GM19438 (cell line): ENCODE results near the gene IL22.

Experiments used
- ATAC-seq: cut with Tn5 transposase; IDR thresholded peaks from one replicate; pipeline ENCODE4 v1.9.1; 2021; ENCODE audit warnings: low read depth; ENCODE audit not compliant: unreplicated experiment

IL22 gene

DNA sequence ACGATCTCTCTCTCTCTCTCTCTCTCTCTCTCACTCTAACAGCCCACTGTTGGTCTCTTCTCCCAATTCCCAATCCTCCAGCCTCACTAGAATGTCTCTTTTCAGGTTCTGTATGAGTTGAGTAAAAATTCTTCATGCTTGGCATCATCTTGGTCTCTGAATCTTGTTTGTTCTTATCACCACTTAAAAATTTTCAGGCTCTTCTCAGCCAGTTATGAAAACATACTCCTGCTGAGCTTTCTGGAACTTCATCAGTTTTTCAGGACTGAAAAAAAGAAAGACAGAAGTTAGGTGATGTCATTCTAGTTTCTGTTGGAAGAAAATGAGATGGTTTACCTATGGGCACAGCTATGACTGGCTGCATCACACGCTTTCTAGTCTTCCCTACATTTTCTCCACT, 11.5 kb upstream of the IL22 start:
- ATAC-seq = no peak

DNA sequence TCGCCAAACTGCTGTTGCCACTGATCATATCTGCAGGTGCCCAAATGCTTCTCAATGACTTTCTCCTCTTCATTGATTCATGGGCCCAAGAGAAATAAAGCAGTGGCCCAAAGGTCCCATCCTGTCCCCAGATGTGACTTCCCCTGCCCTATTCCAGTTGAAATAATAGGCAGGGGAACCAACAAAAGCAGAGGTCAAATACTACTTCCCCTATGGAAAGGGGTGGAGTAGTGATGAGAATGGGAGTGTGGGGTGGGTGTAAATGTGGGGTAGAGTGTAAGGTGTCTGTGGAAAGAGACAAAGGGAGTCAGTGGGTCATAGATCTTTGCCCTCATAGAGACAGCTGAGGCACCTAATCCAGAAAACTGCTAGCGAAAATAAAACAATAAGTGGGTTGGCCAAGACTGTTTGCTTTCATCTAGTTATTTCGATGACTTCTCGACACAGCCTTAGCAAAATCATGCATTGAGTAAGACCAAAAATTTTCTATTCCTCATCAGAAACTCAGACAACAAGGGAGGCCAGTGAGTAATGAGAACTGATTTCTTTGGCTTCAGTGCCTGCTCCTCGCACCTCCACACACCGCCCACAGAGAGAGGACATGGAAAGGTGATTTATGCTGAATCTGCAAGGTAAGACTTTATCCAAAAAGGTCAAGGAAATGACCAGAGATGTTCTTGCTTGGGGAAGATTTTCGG, 10.9 kb upstream of the IL22 start:
- no peak for ATAC-seq

DNA sequence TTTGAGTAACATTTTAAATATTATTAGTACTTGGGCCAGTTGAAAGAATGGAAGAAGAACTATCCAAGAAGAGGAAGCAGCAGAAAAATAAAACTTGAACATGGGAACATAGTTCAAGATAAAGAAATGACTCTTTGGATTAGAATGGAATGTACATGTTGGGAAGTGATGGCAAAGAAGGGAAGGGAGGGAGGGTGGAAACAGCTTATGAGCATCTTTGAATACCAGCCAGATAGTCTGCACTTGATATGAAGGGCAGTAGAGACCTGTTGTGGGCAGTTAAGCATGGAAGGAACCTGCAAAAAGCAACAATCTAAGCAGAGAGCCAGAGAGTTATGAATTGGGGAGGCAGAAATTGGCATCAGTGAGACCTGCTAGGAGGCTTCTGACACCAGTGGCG, 10.0 kb upstream of the IL22 start:
- no peak for ATAC-seq

DNA sequence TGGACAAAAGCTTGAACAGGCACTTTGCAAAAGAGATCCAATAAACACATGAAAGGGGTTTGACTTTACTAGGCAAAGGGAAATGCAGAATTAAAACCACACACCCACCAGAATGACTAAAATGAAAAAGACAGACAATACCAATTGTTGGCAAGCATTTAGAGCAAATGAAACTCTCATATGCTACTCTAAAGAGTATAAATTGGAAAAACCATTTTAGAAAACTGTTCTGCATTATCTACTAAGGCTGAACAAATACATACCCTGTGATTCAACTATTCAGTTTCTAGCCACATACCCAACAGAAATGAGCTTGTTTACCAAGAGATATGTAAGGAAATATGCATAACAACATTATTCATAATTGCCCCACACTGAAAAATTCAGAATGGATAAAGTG, 8.5 kb upstream of the IL22 start:
- no peak for ATAC-seq

DNA sequence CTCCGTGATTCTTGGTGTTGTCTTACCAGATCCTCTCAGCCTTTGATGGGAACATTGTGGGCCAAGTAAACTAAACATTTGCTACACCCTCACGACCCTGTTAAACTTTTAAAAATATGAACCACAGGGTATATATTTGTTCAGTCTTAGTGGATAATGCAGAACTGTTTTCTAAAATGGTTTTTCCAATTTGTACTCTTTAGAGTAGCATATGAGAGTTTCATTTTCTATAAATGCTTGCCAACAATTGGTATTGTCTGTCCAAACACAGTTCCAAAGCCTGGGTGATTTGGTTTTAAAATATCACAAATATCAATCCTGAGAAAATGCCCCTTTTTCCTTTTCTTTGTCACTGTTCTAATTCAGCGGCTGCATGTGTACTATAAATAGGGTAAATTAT, 6.7 kb upstream of the IL22 start:
- no peak for ATAC-seq

DNA sequence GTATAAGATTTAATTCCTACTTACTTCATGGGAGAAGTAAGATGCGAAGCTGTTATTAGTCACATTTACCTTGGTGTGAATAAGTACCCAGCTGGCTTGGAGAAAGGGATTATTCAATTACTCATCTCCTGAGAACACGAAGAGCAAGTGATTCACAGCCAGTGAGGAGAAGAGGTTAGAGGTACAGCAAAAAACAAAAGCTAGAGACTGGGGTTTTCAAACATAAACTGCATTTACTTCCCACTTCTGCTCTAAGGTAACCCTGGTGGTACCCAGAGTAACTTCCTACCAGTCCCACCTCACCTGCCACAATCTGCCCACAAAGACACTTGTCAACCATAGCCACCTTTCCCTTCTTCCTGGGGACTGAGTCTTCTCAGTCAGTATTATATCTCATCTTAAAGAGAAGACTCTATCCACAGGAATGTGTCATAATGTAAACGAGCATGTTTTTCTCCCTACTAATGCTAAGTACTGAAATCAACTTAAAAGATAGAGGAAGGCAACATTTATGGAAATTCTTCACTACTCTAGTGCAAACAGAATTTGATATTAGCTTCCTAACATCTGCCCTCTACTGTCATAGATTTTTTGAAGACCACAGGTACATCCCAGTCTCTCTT, 6.0 kb upstream of the IL22 start:
- ATAC-seq = no peak

DNA sequence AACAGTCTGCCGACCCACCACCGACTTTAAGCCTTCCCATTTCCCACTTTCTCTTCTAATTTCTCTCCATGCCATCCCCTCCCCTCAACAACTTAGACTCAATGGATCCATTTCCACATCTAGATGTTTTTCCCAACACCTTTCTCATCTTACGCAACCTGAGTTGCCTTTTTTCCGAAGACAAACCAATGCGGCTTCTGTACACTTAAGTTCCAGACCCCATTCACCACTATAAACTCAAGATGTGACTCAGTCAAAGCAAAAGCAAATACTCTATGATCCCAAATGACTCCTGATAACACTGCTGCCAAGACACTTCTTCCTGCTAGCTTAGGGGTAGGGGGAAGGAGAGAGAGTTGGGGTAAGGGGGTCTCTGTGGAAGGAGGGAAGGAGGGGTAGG, 1.3 kb downstream of the IL22 start:
- no peak for ATAC-seq

DNA sequence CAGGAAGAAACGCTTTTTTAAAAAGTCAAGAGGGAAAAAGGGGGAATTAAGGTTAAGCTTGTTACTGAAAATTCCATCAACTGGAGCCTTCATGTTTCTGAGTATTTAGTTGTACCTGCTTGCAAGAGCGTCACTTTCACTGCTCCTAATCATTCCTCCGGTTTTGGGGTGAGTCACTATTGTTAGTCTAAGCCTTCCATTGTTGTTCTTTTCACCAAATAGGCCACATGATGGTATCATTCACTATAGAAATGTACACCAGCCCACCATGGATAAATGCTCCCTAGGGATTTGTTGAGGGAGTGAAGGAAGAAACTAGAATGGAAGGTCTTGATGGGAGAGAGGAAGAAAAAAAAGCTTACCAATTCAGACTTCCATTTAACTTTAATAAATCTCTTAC, 3.0 kb downstream of the IL22 start:
- no peak for ATAC-seq

DNA sequence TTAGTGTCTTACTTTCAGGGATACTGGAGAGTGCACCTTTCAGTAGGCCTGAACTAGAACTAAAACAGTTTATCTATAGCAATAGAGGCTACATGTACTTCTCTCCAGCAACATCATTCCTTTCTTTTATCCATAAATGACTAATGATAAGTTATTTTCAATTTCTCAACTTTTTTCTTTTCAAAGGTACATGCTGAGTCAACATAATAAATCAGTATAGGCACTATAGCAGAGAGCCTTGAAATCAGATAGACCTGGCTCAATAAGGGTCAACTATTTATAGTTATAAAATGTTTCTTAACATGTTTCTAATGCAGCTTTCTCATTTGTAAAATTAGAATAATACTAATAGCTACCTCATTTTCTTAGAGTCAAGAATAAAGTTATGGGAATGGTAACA, 5.6 kb downstream of the IL22 start:
- ATAC-seq = no peak

DNA sequence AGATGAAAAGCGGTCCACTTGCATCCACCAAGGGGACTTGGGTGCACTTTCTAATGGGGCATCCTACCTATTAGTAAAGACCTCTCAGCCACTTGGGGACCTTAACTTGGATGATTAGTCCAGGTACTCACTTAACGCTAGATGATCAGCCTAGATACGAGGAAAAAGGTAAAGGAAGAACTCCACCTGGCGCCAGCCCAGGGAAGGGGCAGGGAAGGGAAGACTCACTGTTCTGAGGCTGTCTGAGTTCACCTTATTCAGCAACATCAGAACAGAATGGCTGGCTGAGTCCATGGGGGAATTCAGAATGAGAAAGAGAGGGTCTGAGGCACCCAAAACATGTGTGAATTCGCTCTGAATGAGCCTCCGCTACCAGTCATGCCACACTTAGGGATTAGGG, 7.1 kb downstream of the IL22 start:
- ATAC-seq = no peak

DNA sequence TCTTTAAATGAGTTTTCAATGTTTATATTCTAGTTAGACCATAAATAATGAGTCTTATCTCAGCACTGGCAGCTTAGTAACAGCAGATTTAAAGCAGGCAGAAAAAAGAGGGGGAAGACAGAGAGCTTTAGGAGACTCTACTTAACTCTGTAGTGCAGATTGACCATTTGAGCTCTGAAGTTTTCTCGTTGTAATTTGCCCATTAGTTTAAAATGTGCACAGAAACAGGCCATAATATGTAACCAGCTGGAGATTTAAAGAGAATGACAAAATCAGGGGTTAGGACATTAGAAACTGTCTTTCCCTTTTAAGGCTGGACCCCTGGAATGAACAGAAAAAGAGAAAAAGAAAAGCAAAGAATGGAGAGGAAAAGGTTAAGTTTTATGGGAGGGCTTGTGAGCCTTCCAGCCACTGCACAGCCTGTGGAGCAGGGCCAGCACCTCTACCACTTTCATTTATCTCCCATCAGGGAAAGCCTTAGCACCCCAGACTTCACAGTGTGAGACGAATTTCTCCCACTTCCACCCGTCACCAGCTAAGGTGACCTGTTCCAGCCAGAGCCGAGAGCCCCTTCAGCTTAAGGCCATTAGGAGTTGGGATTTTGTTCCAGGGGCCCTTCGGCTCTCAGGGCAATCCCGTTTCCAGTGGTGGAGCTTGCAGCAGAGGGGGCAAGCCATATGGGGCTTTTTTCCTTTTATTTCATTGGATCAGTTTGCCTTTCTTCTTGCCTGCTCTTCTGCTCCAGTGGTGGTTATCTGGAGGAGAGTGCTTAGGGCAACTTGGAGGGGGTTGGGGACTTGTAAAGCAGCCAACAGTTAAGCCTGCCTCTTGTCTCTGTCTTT, 8.0 kb downstream of the IL22 start:
- no peak for ATAC-seq

DNA sequence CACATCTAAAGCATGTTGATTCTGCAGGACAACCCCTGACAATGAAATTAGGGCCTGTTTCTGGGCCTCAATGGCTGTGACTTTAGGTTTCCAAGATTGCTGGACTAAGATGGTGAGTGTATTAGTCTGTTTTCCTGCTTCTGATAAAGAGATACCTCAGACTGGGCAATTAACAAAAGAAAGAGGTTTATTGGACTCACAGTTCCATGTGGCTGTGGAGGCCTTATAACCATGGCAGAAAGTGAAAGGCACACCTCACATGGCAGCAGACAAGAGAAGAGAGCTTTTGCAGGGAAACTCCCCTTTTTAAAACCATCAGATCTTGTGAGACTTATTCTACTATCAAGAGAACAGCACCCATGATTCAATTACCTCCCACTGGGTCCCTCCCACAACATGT, 10.6 kb downstream of the IL22 start:
- ATAC-seq = no peak

DNA sequence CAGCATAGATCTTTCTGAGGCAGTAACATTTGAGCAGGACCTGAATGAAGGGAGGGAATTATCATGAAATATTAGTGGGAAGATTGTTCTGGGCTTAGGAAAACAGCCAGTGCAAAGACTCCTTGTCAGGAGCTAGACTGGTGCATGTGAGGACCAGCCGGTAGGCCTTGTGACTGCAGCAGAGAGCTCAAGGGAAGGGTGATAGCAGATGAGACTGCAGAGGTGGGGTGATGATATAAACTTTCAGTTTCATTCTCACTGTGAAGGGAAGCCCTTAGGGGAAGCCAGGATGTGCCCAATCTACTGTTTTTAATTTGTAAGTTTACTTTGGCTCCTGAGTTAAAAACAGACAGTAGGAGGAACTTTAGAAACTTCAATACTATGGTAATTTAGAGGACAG, 12.4 kb downstream of the IL22 start:
- ATAC-seq = peak; percentile 93

DNA sequence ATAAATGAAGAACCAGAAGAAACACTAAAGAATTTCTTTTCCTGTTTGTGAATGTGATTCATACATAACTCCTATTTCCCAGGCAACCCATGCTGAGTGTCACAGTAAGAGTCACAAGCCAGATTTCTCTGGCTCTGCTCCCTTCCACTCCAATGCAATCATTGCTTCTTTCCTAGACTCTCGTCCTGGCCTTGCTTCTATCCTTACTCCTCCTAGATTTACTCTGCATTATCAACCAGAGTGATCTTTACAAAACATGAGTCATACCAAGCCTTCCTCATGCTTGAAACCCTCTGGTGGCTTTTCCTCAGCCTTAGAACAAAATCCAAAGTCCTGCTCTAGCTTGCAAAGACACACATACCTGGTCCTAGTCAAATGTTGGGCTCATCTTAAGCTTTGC, 13.3 kb downstream of the IL22 start:
- ATAC-seq = no peak

DNA sequence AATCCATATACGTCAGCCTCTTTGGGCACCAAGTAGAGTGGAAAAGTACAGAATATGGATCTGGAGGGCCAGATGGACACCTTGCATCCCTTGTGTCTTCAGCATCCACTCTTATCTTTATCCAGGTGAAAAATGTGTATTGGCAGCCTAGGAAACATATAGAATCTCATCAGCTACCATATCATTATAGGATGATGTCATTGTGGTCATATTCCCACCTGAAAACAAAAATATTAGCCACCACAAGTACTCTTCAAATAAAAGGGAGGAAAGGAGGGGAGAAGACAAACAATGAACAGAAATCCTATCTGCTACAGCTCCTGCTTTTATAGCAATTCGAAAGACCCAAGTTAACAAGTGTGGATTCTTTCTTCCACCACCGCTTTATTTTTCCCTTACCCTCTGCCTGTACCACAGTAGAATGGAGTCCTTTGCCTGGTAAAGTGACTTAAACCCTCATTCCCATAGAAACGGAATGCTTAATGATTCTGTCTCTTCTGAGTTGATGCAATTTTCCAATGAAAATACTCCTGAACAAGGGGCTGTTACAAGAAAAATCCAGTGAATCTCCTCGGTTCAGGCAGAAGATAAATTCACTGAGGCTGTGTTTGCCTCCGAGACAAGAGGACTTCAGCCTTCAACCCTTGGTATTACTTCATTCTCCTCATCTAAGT, 14.0 kb downstream of the IL22 start:
- no peak for ATAC-seq

DNA sequence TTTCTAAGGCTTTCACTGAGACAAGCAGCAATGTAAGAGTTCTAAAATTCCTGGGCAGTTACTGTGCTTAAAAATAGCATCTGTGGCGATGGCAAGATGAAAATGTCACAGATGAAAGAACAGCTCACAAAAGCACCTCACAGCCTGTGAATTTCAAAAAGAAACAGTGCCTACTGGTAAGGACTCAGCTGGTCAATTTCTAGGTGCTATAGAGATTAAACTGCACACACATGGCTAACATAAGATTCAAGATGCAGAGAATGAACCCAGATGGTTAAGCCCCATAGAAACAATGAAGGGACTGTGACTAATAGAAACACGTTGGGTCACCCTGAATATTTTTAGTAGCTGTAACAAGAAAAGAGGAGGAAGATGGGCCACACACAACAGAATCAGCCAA, 15.8 kb downstream of the IL22 start:
- ATAC-seq = no peak

DNA sequence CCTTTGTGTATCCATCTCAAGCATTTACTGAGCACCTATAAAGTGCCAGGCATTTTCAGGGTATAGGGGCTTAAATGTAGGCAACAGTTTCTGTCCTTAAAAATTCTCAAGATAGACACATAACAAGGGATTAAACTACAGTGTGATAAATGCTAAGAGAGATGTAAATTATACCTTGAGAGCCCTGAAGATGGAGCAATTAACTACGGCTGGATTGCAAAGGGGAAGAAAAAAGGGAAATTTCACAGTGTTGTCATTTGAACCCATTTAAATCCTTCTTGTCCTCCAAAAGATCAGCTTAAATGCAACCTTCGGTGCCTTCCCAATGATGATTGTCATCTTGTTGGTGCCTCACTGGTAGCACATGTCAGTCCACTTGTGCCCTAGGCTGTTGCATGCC, 16.3 kb downstream of the IL22 start:
- no peak for ATAC-seq

DNA sequence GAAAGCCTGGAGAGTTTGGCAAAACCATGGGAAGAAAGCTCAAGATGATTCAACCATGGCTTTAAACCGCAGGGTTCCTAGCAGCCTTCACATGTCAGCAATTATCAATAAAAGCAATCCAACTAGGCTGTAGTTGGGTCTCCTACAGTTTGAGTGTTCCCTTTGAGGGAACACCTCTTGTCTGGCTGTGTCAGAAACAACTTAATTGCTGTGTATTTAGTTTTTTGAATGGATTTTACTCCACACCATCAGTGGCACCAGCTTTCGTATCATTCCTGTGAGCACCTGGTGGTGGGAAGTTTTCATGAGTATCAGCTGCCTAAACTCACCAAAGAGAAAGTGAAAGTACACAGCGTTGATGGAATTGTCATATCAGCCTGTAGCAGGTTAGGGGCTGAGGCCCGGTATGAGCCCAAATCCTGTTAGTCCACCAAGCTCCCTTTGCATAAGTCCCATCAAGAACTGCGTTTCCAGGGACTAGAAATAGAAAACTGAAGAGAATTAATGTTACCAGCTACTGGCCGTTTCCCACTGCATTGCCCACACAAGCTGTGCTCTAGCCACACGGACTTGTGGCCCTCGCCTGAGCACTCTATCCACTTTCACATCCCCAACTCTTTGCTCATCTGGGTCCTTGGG, 16.9 kb downstream of the IL22 start:
- peak; percentile 56 for ATAC-seq

DNA sequence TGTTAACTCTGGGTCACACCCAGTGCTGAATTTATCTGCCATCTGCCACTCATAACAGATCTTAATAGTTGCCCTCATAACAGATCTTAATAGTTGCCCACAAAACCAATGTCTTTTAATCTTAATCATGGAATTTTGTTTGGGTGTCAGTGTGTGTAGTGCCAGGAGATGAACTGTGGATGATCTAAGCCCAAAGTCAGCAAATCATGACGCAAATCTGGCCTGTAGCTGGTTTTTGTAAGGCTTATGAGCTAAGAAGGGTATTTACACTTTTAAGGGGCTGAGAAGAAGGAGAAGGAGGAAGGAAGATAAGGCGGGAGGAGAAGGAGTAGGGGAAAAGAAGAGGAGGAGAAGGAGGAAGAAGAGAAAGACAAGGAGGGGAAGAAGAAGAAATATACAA, 17.8 kb downstream of the IL22 start:
- ATAC-seq = no peak

DNA sequence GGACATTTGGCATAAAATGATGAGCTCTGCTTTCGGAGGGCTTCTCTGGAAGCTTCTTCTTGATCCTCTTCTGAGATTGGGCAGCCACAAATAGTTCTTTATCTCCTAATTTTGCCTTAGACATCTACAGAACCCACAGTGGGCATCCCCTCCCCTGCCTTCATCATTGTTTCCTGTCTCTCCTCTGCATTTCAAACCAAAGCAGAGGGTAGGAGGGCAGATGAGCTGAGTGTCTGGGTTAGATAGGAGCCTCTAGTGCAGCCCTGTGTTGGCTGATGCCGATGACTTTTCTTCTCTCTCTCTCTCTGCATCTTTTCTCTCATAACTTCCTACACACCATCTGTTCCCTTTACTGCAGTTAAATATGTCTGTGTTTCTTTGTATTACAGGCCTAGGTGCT, 19.3 kb downstream of the IL22 start:
- ATAC-seq = no peak

DNA sequence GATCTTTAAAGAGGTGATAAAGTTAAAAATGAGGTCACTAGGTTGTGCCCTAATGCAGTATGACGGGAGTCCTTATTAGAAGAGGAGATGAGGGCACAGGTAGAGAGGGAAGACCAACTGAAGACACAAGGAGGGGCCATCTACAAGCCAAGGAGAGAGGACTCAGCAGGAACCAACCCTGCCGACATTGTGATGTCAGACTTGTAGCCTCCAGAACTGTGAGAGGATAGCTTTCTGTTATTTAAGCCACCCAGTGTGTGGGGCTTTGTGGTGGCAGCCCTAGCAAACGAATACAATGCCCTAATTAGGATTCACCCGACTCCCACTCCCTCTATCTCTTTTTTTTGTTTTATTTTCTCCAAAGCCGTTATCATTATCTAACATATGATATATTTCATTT, 19.9 kb downstream of the IL22 start:
- ATAC-seq = no peak
